ENCODE data around the gene MEOX2. TPM values are rescaled to one million over a fixed set of nuclear protein-coding genes. Genes with fewer than 3 reads are reported as not detected.

Gene MEOX2
- total RNA-seq, 4 donors from 2014 or later, result 0.80 to 3.3 (median 1.3) TPM; not detected in 1

DNA sequence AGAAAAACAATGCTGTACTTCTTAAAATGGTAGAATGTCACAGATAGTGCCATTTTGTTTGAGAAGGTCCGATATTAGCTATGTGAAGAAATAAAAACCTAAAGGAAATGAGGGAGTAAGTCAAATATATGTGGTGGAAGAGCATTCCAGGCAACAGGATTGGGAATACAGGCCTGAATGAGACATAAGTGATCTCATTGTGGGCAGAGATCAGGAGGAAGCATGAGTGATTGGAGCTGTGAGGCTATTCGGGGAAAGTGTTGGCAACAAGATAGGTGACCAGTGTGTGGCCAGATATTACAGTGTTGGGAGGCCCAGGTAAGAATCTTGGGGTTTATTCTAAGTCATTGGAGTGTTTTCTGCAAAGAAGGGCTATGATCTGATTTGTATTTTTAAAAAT lies 83.4 kb downstream of the MEOX2 start:
- no peak for DNase-seq
- H3K27me3 ChIP-seq, result no peaks in the 10 kb centered on the region
- H3K36me3 ChIP-seq, result no peaks in the 10 kb centered on the region
- no peak overlapping the region for H3K4me3 ChIP-seq
- H3K27ac ChIP-seq, result no peak overlapping the region
- no peaks in the 10 kb centered on the region for H3K4me1 ChIP-seq
- TF ChIP-seq POLR2A (IDR thresholded peaks at IDR 0.05), result no peak
- TF ChIP-seq CTCF (IDR thresholded peaks at IDR 0.05), result no peak
- no peaks in the 10 kb centered on the region for H3K9me3 ChIP-seq

GRCh38 chr7:15602236-15602635 lies 84.2 kb downstream of the MEOX2 start:
- no peak for DNase-seq

DNA sequence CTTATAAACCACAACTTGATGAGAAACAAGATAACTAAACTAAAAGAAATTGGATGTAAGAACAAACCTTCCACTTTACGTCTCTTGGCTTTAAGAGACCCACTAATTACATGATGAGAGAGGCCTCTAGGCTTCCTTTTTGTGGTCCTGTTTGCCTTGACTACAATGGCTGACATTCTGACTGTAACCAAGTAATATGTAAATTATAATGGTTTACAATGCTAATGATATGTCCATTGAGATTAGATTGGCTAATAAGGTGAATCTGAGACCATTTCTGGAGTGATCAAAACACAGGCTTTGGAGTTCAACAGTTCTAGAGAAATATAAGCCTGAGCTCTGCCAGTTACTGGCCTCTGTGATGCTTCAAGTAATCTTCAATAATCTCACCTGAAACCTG lies 85.3 kb downstream of the MEOX2 start:
- Histone ChIP-seq H3K36me3 (no peaks in the 10 kb centered on the region), H3K27ac (no peak overlapping the region), H3K4me1 (no peaks in the 10 kb centered on the region), H3K4me3 (no peak overlapping the region), H3K27me3 (no peaks in the 10 kb centered on the region), H3K9me3 (no peaks in the 10 kb centered on the region)
- DNase-seq, result no peak
- TF ChIP-seq CTCF (IDR thresholded peaks at IDR 0.05) (no peak), POLR2A (IDR thresholded peaks at IDR 0.05) (no peak)

More at GRCh38 chr7:15602236-15602635, 84.2 kb downstream of the MEOX2 start:
- H3K4me3 ChIP-seq, result no peak overlapping the region
- H3K4me1 ChIP-seq, result no peaks in the 10 kb centered on the region
- H3K9me3 ChIP-seq, result no peaks in the 10 kb centered on the region
- no peak overlapping the region for H3K27ac ChIP-seq
- no peak for TF ChIP-seq CTCF (IDR thresholded peaks at IDR 0.05)
- TF ChIP-seq POLR2A (IDR thresholded peaks at IDR 0.05), result no peak
- H3K36me3 ChIP-seq, result no peaks in the 10 kb centered on the region
- no peaks in the 10 kb centered on the region for H3K27me3 ChIP-seq

- Histone ChIP-seq H3K36me3 (no peaks in the 10 kb centered on the region), H3K27me3 (no peaks in the 10 kb centered on the region), H3K4me1 (no peaks in the 10 kb centered on the region), H3K4me3 (no peak overlapping the region), H3K9me3 (no peaks in the 10 kb centered on the region), H3K27ac (no peak overlapping the region)
- no peak for DNase-seq
- TF ChIP-seq POLR2A (IDR thresholded peaks at IDR 0.05), result no peak
- TF ChIP-seq CTCF (IDR thresholded peaks at IDR 0.05), result no peak
Observed at GRCh38 chr7:15600298-15600697, 86.2 kb downstream of the MEOX2 start.

DNA sequence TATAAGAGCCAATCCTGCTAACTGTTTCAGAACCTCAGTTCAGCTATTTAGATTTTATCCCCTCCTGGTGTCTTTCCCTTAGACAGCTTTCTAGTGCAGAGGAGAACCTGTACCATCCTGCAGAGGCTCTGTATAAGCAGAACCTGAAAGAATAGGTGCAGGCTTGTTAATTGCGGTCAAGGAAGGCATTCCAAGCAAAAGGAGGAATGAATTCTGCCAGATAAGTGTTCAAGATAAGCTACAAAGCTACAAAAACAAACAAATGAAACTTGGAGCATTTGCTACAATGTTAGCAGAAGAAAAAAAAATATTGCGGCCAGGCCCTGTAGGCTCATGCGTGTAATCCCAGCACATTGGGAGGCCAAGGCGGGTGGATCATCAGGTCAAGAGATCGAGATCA lies 92.0 kb downstream of the MEOX2 start:
- no peaks in the 10 kb centered on the region for H3K27me3 ChIP-seq
- H3K4me1 ChIP-seq, result no peaks in the 10 kb centered on the region

More for the DNA sequence above, 92.0 kb downstream of the MEOX2 start:
- Histone ChIP-seq H3K9me3 (no peaks in the 10 kb centered on the region), H3K36me3 (no peaks in the 10 kb centered on the region), H3K27ac (no peak overlapping the region), H3K4me3 (no peak overlapping the region)
- no peak for DNase-seq
- TF ChIP-seq POLR2A (IDR thresholded peaks at IDR 0.05), result no peak
- no peak for TF ChIP-seq CTCF (IDR thresholded peaks at IDR 0.05)

Measured in Peyer's patch (tissue), 4 donors.